NB4 (cell line): ENCODE results near the gene GAD1.

Source experiments
- DNase-seq: peaks from one replicate; pipeline ENCODE4 v3.0.0; 2010; ENCODE audit warnings: low read depth
- H3K4me3 ChIP-seq: one replicate; pipeline ENCODE4 v1.5.1; 2011; ENCODE audit warnings: mild to moderate bottlenecking, low read depth, low read length, moderate library complexity
- MYC ChIP-seq: IDR thresholded peaks from 2 replicates; pipeline ENCODE4 v1.6.1; 2011; ENCODE audit warnings: low read depth, low read length
- POLR2A ChIP-seq: IDR thresholded peaks from 2 replicates; pipeline ENCODE4 v1.6.1; 2011; ENCODE audit warnings: mild to moderate bottlenecking; ENCODE audit not compliant: insufficient read length; ENCODE audit errors: extremely low read depth
- TF ChIP-seq, protein P1 (sequence below): IDR thresholded peaks from 2 replicates; pipeline ENCODE4 v1.6.1; 2011; ENCODE audit warnings: low read depth, low read length
- TF ChIP-seq, protein P2 (sequence below): IDR thresholded peaks from one replicate; pipeline ENCODE4 v1.5.1; 2012; ENCODE audit warnings: low read depth, low read length

The GAD1 gene

GRCh38 chr2:170878066-170878465 is 61.4 kb downstream of the GAD1 start:
- TF ChIP-seq MYC (no peak), POLR2A (no peak)
- TF ChIP-seq, protein P1, sequence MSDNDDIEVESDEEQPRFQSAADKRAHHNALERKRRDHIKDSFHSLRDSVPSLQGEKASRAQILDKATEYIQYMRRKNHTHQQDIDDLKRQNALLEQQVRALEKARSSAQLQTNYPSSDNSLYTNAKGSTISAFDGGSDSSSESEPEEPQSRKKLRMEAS, result no peak
- TF ChIP-seq, protein P2, sequence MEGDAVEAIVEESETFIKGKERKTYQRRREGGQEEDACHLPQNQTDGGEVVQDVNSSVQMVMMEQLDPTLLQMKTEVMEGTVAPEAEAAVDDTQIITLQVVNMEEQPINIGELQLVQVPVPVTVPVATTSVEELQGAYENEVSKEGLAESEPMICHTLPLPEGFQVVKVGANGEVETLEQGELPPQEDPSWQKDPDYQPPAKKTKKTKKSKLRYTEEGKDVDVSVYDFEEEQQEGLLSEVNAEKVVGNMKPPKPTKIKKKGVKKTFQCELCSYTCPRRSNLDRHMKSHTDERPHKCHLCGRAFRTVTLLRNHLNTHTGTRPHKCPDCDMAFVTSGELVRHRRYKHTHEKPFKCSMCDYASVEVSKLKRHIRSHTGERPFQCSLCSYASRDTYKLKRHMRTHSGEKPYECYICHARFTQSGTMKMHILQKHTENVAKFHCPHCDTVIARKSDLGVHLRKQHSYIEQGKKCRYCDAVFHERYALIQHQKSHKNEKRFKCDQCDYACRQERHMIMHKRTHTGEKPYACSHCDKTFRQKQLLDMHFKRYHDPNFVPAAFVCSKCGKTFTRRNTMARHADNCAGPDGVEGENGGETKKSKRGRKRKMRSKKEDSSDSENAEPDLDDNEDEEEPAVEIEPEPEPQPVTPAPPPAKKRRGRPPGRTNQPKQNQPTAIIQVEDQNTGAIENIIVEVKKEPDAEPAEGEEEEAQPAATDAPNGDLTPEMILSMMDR, result no peak
- H3K4me3 ChIP-seq, result no peak overlapping the region
- no peak for DNase-seq

GRCh38 chr2:170878505-170878904 is 61.8 kb downstream of the GAD1 start:
- no peak overlapping the region for H3K4me3 ChIP-seq
- TF ChIP-seq, protein P1, result no peak
- TF ChIP-seq MYC (no peak), POLR2A (no peak)
- TF ChIP-seq, protein P2, result no peak
- DNase-seq, result no peak

GRCh38 chr2:170881840-170882239 is 65.2 kb downstream of the GAD1 start:
- TF ChIP-seq MYC, result no peak
- TF ChIP-seq, protein P2, result no peak
- no peak for TF ChIP-seq POLR2A
- TF ChIP-seq, protein P1, result no peak
- H3K4me3 ChIP-seq, result no peak overlapping the region
- DNase-seq, result no peak

DNA sequence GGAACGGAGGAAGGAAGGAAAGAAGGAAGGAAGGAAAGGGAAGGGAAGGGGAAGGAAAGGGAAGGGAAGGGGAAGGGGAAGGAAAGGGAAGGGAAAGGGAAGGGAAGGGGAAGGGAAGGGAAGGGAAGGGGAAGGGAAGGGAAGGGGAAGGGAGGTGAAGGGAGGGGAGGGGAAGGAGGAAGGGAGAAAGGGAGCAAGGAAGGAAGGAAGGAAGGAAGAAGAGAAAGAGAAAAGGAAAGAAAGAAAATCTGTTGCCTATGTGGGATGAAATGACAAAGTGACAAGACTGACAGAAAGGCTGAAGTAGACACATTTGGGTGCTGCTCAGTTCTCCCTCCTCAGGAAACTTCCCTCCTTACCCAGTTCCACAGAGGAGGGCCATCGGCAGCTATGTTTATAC is 66.1 kb downstream of the GAD1 start:
- DNase-seq, result no peak
- TF ChIP-seq MYC, result no peak
- TF ChIP-seq, protein P2, result no peak
- H3K4me3 ChIP-seq, result no peak overlapping the region

GRCh38 chr2:170883683-170884082 is 67.0 kb downstream of the GAD1 start:
- TF ChIP-seq MYC (no peak), POLR2A (no peak)
- TF ChIP-seq, protein P2, result no peak
- TF ChIP-seq, protein P1, result no peak
- DNase-seq, result no peak
- no peak overlapping the region for H3K4me3 ChIP-seq

GRCh38 chr2:170885130-170885791 is 68.6 kb downstream of the GAD1 start:
- DNase-seq, result no peak
- TF ChIP-seq, protein P2, result no peak
- TF ChIP-seq MYC, result no peak
- TF ChIP-seq POLR2A, result no peak
- TF ChIP-seq, protein P1, result no peak
- no peak overlapping the region for H3K4me3 ChIP-seq
